Tibial nerve (tissue), 4 donors: Measurements from ENCODE around the gene APOE.

Source experiments
- EP300 ChIP-seq, 2 donors: sonication (generic); formaldehyde crosslinking; IDR thresholded peaks; one replicate each; pipeline ENCODE4 v1.6.1; 2017; ENCODE audit warnings: antibody characterized with exemption in 2 of 2, mild to moderate bottlenecking in 1 of 2
- POLR2A ChIP-seq, 2 donors: fragments of 450-650 bp; IDR thresholded peaks; one replicate each; pipeline ENCODE4 v1.6.1; 2017; ENCODE audit warnings: antibody characterized with exemption in 2 of 2, mild to moderate bottlenecking in 2 of 2, moderate library complexity in 2 of 2
- TF ChIP-seq, protein P1 (sequence below), 5 experiments: fragments of 200-600 bp in 3 of 5; fragments of 450-650 bp in 2 of 5; sonication (generic) in 3 of 5; IDR thresholded peaks; one replicate each; pipeline ENCODE4 v1.5.1; 2016 to 2019; ENCODE audit warnings: antibody characterized with exemption in 5 of 5, mild to moderate bottlenecking in 3 of 5, moderate library complexity in 2 of 5

GRCh38 chr19:44871809-44872208, 33.8 kb upstream of the APOE start:
- TF ChIP-seq, protein P1, sequence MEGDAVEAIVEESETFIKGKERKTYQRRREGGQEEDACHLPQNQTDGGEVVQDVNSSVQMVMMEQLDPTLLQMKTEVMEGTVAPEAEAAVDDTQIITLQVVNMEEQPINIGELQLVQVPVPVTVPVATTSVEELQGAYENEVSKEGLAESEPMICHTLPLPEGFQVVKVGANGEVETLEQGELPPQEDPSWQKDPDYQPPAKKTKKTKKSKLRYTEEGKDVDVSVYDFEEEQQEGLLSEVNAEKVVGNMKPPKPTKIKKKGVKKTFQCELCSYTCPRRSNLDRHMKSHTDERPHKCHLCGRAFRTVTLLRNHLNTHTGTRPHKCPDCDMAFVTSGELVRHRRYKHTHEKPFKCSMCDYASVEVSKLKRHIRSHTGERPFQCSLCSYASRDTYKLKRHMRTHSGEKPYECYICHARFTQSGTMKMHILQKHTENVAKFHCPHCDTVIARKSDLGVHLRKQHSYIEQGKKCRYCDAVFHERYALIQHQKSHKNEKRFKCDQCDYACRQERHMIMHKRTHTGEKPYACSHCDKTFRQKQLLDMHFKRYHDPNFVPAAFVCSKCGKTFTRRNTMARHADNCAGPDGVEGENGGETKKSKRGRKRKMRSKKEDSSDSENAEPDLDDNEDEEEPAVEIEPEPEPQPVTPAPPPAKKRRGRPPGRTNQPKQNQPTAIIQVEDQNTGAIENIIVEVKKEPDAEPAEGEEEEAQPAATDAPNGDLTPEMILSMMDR (IDR thresholded peaks at IDR 0.05), result no peak
- TF ChIP-seq EP300 (IDR thresholded peaks at IDR 0.05) (no peak), POLR2A (IDR thresholded peaks at IDR 0.05) (no peak)
